ENCODE data around the gene SPTLC1.
"Not testable (repeated sequence)": the region's sequence is repeated elsewhere in the genome, so short reads cannot be mapped to it uniquely, and the experiment has no call there.

SPTLC1 gene

DNA sequence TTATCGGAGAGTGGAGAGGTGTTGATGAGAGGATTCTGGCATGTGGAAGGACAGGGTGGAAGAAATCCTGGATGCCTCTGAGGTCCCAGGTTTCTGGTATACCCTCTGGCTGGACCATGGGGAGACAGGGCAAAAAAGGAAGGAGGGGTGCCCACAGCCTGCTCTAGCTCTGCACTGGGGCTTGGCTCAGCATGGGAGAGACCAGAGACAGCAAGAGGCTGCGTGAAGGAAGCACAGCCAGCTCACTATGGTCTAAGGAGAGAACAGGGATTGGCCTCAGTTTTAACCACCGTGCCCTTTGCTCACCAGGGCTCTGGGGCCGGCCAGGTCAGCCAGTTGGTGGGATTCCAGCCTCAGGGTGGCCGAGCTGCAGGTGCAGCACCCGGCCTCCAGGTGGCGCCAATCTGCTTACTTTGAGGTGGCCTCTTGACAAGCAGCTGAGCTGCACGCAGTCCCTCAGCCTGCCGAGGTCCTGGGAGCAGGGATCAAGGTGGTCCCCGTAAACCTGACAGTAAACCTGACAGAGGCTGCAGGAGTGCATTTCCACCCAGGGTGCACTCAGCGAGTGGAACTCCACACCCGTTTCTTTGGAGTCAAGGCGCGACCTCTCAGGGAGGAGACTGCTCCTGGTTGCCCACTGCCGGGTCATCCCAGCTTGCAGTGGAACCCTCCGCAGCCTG lies 25.0 kb upstream of the SPTLC1 start:
- peak; percentile 69 for DNase-seq

DNA sequence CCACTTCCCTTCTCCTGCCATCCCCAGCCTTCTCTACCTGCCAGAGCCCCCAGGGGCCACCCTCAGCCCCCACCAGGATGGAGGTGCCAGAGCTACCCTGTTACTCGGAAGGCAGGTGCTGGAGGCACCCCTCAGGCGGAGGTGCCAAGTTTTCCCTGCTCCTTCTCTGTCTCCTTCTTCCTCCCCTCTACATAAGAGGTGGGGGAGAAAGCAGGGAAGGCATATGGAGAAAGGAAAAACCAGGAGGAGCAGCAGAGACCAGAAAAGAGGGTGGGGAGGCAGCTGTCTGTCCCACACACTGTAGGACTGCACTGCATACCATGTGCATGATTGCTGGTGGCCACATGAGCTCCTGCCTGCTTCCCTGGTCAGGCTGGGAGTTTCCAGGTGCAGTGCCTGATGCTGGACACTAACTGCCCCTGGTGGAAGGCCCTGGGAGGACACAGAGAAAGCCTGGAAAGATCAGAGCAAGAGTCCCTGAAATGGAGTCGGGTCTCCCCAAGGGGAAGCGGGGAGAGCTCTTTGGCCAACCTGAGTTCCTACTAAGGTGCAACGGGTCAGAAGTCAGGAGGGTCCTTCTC lies 23.8 kb upstream of the SPTLC1 start:
- DNase-seq, result not testable (repeated sequence)

DNA sequence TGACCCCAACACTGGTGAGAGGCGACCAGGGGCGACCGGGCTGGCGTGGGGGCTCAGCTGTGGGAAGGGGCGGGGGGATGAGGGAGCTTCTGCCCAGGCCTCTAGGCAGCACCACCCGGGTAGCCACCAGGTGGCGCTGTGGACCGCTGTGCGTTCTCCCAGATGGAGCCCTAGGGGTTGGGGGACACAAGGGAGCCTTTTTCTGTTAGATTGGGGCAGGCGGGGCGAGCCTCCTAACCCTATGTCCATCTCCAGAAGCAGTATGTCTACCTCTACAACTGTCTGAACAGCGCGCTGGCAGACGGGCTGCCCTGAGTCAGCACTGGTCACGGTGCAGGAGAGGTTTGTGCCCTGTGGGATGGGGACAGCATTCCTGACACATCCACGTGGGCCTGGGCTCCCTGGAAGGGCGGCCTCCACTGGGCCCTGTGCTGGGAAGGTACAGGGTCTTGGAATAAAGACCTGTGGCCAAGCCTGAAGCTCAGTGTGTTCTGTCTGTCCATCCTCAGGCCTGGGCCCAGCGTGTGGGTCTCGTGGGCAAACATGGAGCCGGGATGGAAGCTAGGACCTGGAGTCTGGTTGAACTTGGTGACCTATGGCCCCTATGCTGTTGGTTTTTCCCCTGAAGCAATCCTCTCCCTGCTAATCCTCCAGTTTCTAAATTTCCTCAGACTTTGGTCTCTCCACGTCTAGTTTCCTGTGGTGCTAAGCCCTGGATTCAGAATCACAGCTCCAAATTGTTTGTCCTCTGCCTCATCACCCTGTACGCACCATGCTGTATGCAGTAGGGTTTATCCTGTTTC lies 23.1 kb upstream of the SPTLC1 start:
- DNase-seq, result peak; percentile 66

DNA sequence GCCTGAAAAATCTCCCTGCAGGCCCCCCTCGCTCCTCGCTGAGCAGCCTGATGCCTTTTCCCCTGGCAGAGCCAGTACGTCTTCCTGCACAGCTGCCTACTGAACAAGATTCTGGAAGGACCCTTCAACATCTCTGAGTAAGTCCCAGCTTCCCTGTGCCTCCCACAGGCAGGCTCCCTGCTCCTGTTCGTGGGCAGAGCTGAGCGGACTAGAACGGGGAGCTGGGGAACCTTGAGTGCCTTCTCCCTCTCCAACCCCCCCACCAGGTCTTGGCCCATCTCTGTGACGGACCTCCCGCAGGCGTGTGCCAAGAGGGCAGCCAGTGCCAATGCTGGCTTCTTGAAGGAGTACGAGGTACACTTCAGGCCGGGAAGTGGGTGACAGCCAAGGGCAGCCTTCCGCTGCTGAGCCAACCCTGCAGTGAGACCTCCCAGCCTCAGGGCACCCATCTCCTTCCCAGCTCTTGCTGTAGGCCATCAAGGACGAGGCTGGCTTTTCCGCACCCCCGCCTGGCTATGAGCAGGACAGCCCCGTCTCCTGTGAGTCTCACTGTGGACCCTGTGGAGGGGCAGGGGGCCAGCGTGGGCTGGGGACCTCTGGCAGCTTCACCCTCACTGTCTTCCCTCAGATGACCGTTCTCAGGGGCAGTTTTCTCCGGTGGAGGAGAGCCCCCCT lies 21.1 kb upstream of the SPTLC1 start:
- no peak for DNase-seq

DNA sequence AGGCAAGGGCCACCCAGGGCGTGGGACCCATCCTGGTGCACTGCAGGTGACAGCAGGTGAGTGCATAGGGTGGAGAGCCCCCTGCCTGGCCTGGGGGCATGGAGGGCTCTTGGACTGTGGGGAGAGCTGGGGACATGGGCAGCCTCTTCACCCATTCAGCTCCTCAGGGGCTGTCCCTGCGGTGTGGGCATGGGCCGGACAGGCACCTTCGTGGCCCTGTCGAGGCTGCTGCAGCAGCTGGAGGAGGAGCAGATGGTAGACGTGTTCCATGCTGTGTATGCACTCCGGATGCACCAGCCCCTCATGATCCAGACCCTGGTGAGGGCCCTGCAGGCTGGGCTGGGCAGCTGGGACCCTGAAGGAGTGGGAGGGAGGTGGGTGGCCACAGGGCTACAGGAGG lies 20.4 kb upstream of the SPTLC1 start:
- no peak for DNase-seq

DNA sequence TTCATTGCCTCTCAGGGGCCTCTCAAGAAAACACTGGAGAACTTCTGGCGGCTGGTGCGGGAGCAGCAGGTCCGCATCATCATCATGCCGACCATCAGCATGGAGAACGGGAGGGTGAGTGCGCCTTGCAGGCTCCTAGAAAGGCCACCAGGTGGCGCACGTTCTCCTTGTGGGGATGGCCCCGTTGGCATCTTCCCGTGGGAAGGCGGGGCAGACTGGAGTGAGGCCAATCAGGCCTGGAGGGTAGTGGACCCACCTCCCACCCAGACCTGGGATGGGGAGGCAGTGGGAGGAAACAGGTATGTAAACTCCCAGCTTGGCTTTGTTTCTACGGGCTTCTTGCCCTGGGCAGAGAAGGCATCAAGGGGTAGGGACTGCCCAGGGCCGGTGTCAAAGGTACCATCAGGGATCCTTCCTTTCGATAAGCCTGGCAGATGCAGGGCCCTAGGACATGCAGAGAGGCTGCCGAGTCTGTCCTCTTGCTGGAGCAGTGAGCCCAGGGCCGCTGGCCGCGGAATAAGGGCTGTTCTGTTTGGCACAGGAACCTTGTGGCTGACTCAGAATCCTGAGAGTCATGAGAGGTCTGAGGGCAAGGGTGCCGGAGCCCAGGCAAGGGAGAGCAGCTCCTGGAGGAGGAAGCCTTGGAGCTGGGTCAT lies 18.9 kb upstream of the SPTLC1 start:
- DNase-seq, result peak; percentile 64

DNA sequence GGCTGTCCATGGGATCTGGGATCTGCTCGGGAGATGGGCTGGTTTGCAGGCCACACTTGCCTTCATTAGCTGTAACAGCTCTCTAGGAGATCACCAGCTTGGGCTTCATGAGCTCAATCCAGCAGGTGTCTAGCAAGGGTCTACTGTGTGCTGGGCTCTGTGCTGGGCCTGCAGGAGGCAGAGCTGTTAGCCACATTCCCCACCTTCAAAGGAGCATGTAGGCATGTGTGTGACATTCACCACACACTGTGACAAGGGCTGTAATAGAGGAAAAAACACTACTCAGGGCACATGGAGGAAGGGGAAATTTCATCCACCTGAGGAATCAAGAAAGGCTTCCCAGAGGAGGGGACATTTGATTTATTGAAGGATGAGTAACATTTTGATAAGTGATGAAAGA lies 17.7 kb upstream of the SPTLC1 start:
- DNase-seq, result not testable (repeated sequence)

DNA sequence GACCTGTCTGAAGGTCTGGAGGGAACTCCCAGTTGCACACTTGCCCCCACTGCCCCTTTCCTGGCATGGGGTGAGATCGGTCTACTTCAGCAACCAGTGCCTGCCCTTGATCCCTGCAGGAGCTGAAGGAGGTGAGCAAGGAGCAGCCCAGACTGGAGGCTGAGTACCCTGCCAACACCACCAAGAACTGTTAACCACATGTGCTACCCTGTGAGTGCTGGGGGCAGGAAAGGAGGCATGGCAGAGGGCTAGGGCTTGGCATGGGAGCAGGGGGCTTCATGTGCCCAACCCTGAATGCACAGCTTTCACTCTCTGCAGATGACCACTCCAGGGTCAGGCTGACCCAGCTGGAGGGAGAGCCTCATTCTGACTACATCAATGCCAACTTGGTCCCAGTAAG lies 17.3 kb upstream of the SPTLC1 start:
- no peak for DNase-seq

DNA sequence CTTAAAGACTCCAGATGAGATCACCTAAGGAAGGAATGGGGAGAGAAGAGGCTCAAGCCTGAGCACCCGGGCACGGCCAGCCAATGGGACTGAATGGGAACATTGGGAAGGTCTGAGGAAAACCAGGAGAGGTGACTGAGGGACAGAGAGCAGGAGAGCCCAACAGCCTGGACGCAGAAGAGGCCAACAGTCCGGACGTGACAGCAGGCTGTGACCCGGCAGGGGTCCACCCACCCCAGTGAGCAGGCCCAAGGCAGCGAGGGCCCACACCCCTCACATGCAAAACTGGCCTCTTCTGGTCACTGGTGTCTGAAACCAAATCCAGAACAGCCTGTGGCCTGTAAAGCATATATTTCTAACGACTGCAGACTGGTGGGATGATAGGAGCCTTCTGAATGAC lies 7.6 kb upstream of the SPTLC1 start:
- no peak for DNase-seq

DNA sequence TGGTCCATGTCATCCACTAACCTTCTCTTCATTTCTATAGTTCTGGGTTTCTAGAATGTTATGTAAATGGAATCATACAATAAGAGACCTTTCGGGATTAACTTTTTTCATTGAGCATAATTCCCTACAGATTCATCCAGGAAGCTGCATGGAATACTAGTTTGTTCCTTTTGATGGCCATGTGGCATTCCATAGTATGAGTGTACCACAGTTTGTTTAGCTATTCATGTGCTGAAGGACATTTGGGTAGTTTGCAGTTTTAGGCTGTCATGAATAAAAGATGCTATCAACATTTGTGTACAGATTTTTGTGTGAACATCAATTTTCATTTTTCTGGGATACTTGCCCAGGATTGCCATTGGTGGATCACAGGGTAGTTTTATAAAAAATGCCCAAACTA lies 6.8 kb upstream of the SPTLC1 start:
- DNase-seq, result no peak

DNA sequence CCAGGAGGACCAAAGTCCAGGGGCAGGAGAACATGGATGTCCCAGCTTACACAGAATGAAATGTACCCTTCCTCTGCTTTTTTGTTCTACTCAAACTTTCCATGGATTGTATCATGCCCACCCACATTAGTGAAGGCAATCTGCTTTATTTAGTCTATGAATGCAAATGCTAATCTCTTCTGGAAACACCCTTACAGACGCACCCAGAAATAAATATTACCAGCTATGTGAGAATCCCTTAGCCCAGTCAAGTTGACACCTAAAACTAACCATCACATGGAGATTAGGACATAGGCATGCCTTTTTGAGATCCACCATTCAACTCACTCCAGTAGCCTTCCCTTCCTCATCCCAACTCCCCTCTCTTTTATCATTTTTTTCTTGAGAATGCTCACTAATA lies 6.1 kb upstream of the SPTLC1 start:
- no peak for DNase-seq

DNA sequence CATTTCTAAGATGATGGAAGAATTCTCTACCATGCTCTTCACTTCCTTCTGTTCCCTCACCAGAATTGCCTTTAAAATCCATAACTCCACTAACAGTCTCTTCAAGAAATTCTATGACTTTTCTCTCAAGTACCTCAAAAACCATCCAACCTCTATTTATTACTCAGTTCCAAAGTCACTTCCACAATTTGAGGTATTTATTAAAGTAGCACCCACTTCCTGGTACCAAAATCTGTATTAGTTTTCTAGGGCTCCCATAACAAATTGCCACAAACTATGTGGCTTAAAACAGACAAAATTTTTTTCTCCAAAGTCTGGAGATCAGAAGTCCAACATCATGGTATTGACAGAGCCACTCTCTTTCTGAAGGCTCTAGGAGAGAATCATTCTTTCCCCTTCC lies 4.9 kb upstream of the SPTLC1 start:
- no peak for DNase-seq

DNA sequence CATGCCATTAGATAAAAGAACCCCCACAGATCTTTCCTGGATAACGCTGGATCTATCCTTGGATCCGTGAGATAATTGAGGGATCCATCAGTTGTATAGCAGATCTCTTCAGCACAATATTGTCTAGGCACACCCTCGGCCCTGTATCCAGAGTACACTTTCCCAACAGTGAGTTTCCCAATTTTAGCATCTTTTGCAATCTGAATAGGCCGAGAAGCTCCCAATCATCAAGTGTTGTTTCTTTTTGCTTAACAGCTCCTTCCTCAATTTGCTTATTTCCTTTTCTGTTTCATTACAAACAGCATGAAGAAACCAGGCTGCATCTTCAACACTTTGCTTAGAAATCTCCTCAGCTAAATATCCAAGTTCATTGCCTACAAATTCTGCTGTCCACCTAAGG lies 4.4 kb upstream of the SPTLC1 start:
- DNase-seq, result no peak

DNA sequence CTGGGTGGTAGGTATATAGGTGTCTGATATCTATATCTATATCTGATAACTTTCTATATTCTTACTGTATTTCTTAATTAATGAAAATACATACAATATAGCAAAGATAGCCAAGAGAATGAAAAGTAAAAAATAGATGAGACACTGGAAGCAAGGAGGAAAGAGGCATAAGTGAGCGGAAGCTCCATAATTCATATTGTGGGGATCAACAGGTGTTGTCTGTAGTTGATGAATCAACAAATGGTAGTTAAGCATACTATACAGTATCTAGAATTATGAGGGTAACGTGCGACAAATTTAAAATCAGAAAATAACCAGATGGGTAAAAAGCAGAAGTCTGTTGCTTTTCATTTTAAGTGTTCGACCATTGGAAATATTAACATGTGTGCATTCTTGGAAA lies 7.1 kb downstream of the SPTLC1 start:
- DNase-seq, result no peak

DNA sequence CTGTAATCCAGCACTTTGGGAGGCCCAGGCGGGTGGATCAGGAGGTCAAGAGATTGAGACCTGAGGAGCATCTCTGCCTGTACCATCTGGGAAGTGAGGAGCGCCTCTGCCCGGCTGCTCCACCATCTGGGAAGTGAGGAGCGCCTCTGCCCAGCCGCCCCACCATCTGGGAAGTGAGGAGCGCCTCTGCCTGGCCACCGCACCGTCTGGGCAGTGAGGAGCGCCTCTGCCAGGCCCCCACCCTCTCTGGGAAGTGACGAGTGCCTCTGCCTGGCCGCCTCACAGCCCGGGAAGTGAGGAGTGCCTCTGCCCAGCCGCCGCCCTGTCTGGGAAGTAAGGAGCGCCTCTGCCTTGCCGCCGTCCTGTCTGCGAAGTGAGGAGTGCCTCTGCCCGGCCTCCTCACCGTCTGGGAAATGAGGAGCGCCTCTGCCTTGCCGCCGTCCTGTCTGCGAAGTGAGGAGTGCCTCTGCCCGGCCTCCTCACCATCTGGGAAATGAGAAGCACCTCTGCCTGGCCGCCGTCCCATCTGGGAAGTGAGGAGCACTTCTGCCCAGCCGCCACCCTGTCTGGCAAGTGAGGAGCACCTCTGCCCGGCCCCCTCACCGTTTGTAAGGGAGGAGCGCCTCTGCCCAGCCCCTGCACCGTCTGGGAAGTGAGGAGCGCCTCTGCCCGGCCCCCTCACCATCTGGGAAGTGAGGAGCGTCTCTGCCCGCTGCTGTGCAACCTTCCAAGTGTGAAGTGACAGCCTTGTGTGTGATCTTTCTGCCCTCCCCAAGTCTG lies 9.6 kb downstream of the SPTLC1 start:
- DNase-seq, result not testable (repeated sequence)

DNA sequence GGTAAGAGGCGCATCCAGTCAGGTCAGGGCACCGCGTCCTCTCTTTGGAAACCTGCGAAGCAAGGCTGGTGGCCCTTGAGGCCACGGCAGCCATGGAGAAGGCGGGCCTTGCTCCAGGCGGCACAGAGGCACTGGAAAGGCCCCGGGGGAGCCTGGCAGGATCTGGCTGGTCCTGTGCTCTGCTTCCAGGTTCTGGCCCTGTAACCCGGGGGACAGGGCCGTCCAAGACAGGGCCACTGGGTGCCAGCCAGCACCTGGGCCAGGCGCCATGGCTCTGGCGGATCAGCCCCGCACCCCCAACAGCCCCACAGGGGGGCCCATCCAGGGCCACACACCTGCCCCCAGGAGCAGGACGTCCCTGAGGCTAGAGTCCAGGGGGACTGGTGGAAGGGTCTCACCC lies 11.6 kb downstream of the SPTLC1 start:
- not testable (repeated sequence) for DNase-seq

DNA sequence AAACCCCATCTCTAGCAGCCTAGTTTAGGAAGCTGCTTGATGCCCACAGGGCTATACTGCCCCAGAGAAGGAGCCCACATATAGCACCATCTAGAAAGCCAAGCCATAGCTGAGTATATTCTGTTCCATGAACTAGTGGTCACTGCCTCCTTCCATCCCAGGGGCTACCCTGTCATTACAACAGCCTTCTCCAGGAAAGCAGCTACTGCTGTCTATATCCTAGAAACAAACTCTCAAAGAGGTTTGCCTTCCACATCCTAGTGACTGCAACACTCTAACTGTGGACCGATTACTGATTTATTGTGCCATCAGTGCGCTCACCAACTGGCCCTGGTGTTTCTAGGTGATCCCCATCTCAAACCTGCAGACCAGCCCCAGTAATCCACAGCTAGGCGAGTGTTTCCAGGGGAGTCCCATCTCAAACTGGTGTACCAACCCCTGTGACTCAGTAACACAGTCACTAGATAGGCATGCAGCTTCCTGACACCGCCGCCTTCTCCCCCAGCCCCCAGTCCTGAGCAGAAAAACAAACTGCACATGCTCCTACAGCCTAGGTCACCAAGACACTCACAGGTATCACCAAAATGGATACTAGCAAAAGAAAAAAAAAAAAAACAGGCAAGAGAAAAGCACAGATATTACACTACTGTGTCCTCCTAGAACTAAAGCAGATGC lies 14.8 kb downstream of the SPTLC1 start:
- DNase-seq, result no peak

DNA sequence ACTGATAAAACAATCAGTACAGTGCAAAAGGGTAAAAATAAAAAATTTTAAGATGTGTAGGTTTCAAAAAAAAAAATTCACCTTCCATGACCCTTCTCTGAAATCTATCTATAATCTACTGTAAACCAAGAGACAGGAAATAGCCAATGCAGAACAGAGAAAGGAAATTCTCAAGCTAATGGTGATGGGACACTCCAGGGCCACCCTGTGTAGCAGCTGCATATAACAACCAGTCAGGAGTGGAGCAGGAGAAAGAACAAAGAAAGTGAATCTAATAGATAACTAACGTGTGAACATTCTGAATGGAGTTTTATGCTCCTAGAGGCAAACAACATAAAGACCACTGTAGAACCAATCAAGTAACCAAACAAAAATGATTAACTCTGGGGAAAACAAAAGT lies 16.6 kb downstream of the SPTLC1 start:
- no peak for DNase-seq

DNA sequence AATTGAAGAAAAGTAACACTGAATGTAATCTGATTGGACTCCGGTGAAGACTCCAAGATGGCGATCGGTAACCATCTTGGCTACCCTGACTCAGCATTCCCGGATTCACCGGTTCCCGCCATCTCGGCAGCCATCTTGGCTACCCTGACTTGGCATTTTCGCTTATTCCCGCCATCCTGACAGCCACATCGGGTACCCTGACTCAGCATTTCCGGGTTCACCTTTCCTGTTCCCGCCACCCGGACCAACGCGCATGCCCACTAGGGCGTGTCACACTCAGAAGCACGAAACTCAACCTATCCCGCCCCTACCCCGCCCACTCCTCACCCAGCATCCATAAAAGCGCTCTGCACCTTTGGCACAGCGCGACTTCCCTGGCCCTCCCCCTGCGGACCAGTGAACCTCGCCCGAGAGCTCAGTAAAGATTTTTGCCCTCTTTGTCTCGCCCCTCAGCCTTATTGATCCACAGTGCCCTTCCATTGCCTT lies 17.2 kb downstream of the SPTLC1 start:
- DNase-seq, result peak; percentile 59

DNA sequence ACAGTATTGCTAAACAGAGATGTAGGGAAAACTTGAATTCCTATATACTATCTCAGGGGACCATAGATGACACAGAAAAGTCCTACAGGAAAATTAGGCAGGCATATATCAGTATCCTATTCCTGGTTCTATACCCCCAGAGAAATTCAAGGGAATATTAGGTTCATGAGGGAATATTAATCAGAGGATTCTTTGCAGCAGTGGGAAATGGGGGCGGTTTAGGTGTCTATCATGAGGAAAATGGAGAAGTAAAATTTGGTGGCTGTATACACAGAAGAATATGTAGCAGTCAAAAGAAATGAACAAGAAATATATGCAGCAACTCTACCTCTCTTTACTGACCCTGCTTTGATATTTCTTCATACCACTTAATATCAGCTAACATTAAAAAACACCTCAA lies 20.0 kb downstream of the SPTLC1 start:
- DNase-seq, result no peak

DNA sequence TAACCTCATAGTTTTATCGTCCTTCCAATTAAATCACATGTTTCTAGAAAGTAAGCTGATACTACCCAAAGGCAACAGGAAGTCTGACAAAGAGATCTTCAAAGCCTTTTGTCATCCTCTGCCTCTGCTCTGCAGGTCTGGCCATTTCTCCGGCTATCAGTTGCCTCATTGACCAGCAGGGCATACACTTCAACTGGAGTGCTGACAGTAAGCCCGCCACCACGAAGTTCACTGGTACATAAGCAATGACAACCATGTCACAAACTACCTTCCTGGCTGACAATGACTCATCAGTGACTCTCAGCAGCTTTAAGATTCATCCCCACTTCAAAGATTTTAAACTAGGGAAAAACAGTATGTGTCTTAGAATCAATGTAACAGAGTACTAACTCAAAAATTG lies 20.6 kb downstream of the SPTLC1 start:
- DNase-seq, result peak; percentile 16

DNA sequence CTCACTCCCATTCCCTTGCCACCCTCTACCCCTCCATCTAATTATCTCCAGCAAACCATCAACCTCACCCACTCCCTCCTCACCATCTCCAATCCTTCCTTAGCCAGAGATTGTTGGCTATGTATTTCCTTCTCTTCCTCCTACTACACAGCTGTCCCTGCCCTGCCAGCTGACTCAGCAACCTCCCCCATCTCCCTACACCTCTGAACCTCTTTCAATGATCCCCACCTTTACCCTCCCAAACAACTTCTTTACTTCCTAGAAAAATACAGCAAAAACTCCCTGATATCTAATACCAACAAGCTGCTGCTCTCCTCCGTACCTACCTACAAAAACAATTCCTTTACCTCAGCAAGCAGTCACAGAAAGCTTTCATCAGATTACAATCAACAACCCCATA lies 37.3 kb downstream of the SPTLC1 start:
- DNase-seq, result no peak

Data from activated gamma-delta T cell treated with Interleukin-2 at 50 U/mL for 16 hours (primary cell).